WERI-Rb-1 (cell line): ENCODE measurements around the gene EPHA8.
A peak's percentile ranks its signal among the peaks of the same experiment; 100 is the strongest.

Source experiments
- DNase-seq: peaks from one replicate; pipeline ENCODE4 v3.0.0-alpha.2; 2020
- H3K27ac ChIP-seq: fragments of 250-450 bp; sonication (Bioruptor Pico); 2 replicates; pipeline ENCODE4 v1.5.1; 2020; ENCODE audit warnings: mild to moderate bottlenecking, moderate library complexity
- H3K27me3 ChIP-seq: fragments of 250-450 bp; sonication (Bioruptor Pico); 2 replicates; pipeline ENCODE4 v1.5.1; 2021; ENCODE audit warnings: mild to moderate bottlenecking, low read depth, moderate library complexity; ENCODE audit not compliant: insufficient read depth, severe bottlenecking
- H3K36me3 ChIP-seq: fragments of 250-450 bp; sonication (Bioruptor Pico); 2 replicates; pipeline ENCODE4 v1.5.1; 2020; ENCODE audit warnings: mild to moderate bottlenecking, moderate library complexity
- H3K4me3 ChIP-seq: 2 replicates; pipeline ENCODE4 v1.5.1; 2011; ENCODE audit warnings: low read depth, mild to moderate bottlenecking, control low read depth, low read length
- H3K9me3 ChIP-seq: fragments of 250-450 bp; sonication (Bioruptor Pico); 2 replicates; pipeline ENCODE4 v1.5.1; 2021; ENCODE audit warnings: mild to moderate bottlenecking, moderate library complexity; ENCODE audit not compliant: severe bottlenecking
- TF ChIP-seq, protein P1 (sequence below): IDR thresholded peaks from 2 replicates; pipeline ENCODE4 v1.5.1; 2011; ENCODE audit warnings: low read depth, mild to moderate bottlenecking, control low read depth, inconsistent platforms, low read length

The EPHA8 gene

DNA sequence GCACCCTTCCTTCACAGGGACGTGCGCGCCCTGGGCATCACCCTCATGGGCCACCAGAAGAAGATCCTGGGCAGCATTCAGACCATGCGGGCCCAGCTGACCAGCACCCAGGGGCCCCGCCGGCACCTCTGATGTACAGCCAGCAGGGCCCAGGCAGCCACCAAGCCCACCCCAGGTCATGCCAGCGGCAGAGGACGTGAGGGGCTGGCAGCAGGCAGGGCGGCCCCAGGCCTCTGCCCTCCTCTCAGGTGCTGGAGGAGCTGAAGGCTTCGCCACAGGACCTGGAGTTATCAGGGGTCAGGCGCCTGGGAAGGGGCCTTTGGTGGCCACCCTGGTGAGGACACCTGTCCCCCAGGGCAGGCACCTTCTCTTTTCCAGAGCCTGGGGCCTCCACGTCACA lies 38.3 kb downstream of the EPHA8 start:
- Histone ChIP-seq H3K9me3 (no peaks in the 10 kb centered on the region), H3K4me3 (no peak overlapping the region), H3K27me3 (no peaks in the 10 kb centered on the region), H3K27ac (no peak overlapping the region), H3K36me3 (no peaks in the 10 kb centered on the region)
- DNase-seq = no peak
- TF ChIP-seq, protein P1, sequence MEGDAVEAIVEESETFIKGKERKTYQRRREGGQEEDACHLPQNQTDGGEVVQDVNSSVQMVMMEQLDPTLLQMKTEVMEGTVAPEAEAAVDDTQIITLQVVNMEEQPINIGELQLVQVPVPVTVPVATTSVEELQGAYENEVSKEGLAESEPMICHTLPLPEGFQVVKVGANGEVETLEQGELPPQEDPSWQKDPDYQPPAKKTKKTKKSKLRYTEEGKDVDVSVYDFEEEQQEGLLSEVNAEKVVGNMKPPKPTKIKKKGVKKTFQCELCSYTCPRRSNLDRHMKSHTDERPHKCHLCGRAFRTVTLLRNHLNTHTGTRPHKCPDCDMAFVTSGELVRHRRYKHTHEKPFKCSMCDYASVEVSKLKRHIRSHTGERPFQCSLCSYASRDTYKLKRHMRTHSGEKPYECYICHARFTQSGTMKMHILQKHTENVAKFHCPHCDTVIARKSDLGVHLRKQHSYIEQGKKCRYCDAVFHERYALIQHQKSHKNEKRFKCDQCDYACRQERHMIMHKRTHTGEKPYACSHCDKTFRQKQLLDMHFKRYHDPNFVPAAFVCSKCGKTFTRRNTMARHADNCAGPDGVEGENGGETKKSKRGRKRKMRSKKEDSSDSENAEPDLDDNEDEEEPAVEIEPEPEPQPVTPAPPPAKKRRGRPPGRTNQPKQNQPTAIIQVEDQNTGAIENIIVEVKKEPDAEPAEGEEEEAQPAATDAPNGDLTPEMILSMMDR = no peak

DNA sequence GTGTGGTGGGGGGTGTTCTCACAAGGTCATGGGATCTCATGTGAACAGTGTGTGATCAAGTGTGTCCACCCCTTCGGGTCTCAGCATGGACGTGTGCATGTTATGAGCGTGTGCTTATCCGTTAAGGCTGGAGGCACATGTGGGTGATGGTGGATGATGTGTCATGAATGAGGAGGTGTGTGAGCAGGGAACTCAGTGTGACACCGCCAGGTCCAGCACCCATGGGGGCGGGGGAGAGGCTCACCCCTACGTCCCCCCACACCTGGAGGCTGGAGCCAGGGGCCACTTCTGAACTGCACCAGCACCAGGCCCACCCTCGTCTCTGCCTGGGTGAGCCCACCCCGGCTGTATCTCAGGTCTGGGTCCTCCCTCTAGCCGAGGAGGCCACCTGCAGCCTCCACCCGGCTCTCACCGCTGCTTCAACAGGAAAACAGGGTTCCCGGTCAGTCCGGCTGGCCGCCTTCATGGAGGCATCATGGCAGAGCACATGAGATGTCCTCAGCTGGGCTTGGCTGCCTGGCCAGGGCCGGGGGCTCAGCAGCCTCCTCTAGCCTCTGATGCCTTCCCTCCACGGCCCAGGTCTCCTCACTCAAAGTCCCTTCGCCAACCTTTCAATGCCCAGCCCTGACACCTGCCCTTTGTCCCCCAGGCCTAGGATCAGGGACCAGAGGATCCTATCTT lies 38.9 kb downstream of the EPHA8 start:
- H3K27ac ChIP-seq = no peak overlapping the region
- no peaks in the 10 kb centered on the region for H3K27me3 ChIP-seq
- DNase-seq = no peak
- H3K9me3 ChIP-seq = no peaks in the 10 kb centered on the region
- no peaks in the 10 kb centered on the region for H3K36me3 ChIP-seq
- no peak overlapping the region for H3K4me3 ChIP-seq
- TF ChIP-seq, protein P1 = no peak

DNA sequence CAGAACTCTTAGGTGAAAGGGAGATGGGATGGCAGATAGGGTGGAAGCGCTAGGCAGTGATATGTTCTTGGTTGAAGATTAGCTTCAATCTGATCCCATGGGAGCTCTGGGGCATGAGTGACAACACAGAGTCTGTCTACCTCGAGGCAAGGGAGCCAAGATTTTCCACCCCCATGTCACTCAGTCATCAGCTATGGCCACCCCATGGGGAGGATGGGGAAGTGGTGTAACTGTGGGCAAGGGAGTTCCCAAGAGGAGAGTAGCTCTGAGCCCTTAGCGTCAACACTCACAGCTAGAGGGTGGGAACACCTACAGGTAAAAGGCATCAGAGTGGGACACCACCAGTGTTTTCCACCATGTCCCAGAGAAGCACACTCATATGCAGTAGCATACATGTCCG lies 42.9 kb downstream of the EPHA8 start:
- H3K36me3 ChIP-seq = no peaks in the 10 kb centered on the region
- TF ChIP-seq, protein P1 = no peak
- H3K27ac ChIP-seq = no peak overlapping the region; the same call in 1 of the 2 replicates
- H3K9me3 ChIP-seq = no peaks in the 10 kb centered on the region
- H3K27me3 ChIP-seq = no peaks in the 10 kb centered on the region
- no peak overlapping the region for H3K4me3 ChIP-seq
- no peak for DNase-seq

DNA sequence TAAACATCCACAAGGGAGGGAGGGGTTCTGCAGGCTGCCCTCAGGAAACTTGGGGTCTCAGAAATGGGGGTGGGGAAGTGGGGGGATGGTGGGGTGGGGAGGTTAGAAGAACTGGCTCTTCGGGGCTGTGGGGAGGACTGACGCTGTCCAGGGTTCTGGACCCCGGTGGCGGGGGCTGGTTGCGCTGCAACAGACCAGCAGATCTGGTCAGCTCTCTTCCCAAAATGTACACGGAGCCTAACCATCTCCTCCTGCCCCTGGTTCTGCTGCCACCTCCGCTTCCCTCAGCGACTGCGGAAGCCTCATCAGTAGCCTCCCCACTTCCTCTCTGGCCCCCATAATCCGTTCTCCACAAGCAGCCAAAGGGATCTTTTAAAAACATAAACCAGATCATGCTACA lies 43.9 kb downstream of the EPHA8 start:
- Histone ChIP-seq H3K27me3 (no peaks in the 10 kb centered on the region), H3K36me3 (no peaks in the 10 kb centered on the region), H3K9me3 (no peaks in the 10 kb centered on the region), H3K27ac (peak overlapping the region; percentile 76), H3K4me3 (peak overlapping the region; percentile 5)
- TF ChIP-seq, protein P1 = no peak
- DNase-seq = no peak

DNA sequence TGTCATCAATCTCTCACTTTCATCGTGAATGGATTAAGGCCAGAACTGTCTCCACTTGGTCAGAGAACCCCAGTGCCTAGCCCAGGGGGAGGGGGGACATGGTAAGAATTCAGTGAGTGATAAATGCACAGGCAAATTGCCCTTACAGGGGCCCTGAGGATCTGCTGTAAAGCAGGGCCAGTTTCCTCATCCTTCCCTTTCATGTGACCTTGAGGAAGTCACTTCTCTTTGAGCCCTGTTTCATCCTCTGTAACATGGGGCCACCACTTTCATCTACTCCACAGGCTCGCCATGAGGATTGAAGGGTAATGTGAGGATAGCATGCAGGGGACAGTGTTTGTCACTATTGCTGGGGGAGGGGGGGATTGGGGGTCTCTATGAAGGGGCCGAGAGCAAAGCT lies 45.1 kb downstream of the EPHA8 start:
- peak; percentile 37 for DNase-seq
- H3K9me3 ChIP-seq = no peaks in the 10 kb centered on the region
- no peaks in the 10 kb centered on the region for H3K36me3 ChIP-seq
- TF ChIP-seq, protein P1 = no peak
- H3K27me3 ChIP-seq = no peaks in the 10 kb centered on the region
- peak overlapping the region; percentile 76 for H3K27ac ChIP-seq
- no peak overlapping the region for H3K4me3 ChIP-seq

DNA sequence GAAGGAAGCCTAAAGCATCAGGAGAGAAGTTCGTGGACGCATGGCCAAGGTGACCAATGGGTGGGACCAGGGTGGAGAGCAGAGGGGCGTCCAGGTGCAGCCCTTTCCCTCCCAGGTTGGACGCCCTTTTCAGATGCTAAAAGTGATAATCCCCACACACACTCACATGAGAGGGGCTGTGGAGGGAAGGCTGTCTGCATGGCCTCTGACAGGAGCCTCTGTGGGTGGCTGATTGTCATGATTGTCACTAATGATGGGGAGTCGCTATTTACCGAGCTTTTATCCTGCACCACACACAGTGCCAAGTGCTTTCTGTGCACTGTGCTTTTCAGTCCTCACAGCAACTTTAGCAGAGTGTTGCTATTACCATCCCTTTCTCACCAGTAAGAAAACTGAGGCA lies 46.0 kb downstream of the EPHA8 start:
- H3K36me3 ChIP-seq = no peaks in the 10 kb centered on the region
- TF ChIP-seq, protein P1 = no peak
- peak overlapping the region; percentile 76 for H3K27ac ChIP-seq
- H3K27me3 ChIP-seq = no peaks in the 10 kb centered on the region
- H3K9me3 ChIP-seq = no peaks in the 10 kb centered on the region
- no peak for DNase-seq
- H3K4me3 ChIP-seq = no peak overlapping the region
